H9 (cell line): ENCODE measurements around the gene PARVB. TPM values are rescaled to one million over a fixed set of nuclear protein-coding genes. Genes with fewer than 3 reads are reported as not detected.
A peak's percentile ranks its signal among the peaks of the same experiment; 100 is the strongest.

Experiments
- DNase-seq: peaks from one replicate; pipeline ENCODE4 v3.0.0-alpha.2; 2017
- H2AFZ ChIP-seq: one replicate; pipeline ENCODE4 v1.6.1; 2013; ENCODE audit warnings: mild to moderate bottlenecking, low read length, control low read depth, moderate library complexity
- H2AK5ac ChIP-seq: 2 replicates; pipeline ENCODE4 v1.6.1; 2013; ENCODE audit warnings: low read length, control low read depth, mixed read lengths; ENCODE audit not compliant: insufficient read length
- H2BK120ac ChIP-seq: one replicate; pipeline ENCODE4 v1.6.1; 2013; ENCODE audit warnings: low read depth, mild to moderate bottlenecking, low read length, control low read depth, inconsistent platforms; ENCODE audit not compliant: poor library complexity, severe bottlenecking
- H2BK12ac ChIP-seq: 2 replicates; pipeline ENCODE4 v1.6.1; 2013; ENCODE audit warnings: low read length, control low read depth, mixed read lengths, low read depth; ENCODE audit not compliant: insufficient read length
- H2BK15ac ChIP-seq: 2 replicates; pipeline ENCODE4 v1.6.1; 2013; ENCODE audit warnings: low read depth, low read length, control low read depth
- H2BK20ac ChIP-seq: one replicate; pipeline ENCODE4 v1.6.1; 2013; ENCODE audit warnings: low read depth, mild to moderate bottlenecking, low read length, control low read depth, inconsistent platforms; ENCODE audit not compliant: poor library complexity, severe bottlenecking
- H2BK5ac ChIP-seq: 2 replicates; pipeline ENCODE4 v1.6.1; 2013; ENCODE audit warnings: low read length, control low read depth, mixed read lengths; ENCODE audit not compliant: insufficient read length
- H3K14ac ChIP-seq: 2 replicates; pipeline ENCODE4 v1.6.1; 2013; ENCODE audit warnings: low read length, control low read depth; ENCODE audit not compliant: insufficient read depth
- H3K18ac ChIP-seq: 2 replicates; pipeline ENCODE4 v1.6.1; 2013; ENCODE audit warnings: low read depth, mild to moderate bottlenecking, mixed read lengths, low read length, control low read depth; ENCODE audit not compliant: insufficient read length
- H3K23ac ChIP-seq: 2 replicates; pipeline ENCODE4 v1.6.1; 2013; ENCODE audit warnings: low read length, control low read depth, mixed read lengths, low read depth; ENCODE audit not compliant: insufficient read length
- H3K23me2 ChIP-seq: 2 replicates; pipeline ENCODE4 v1.6.1; 2013; ENCODE audit warnings: low read depth, mild to moderate bottlenecking, mixed read lengths, low read length, control low read depth; ENCODE audit not compliant: insufficient read length, poor library complexity, severe bottlenecking
- H3K27ac ChIP-seq: 2 replicates; pipeline ENCODE4 v1.5.1; 2013; ENCODE audit warnings: low read length, control low read depth, mixed read lengths, low read depth; ENCODE audit not compliant: insufficient read length
- H3K27me3 ChIP-seq: 2 replicates; pipeline ENCODE4 v1.6.1; 2013; ENCODE audit warnings: low read length, control low read depth, inconsistent platforms; ENCODE audit not compliant: insufficient read depth
- H3K4ac ChIP-seq: 2 replicates; pipeline ENCODE4 v1.6.1; 2013; ENCODE audit warnings: low read depth, mild to moderate bottlenecking, control low read depth, inconsistent platforms, low read length, moderate library complexity
- H3K4me1 ChIP-seq: 2 replicates; pipeline ENCODE4 v1.6.1; 2013; ENCODE audit warnings: low read length, control low read depth, inconsistent platforms; ENCODE audit not compliant: insufficient read depth
- H3K4me2 ChIP-seq: 2 replicates; pipeline ENCODE4 v1.6.1; 2013; ENCODE audit warnings: low read length, control low read depth, mixed read lengths; ENCODE audit not compliant: insufficient read length, insufficient read depth
- H3K56ac ChIP-seq: 2 replicates; pipeline ENCODE4 v1.6.1; 2013; ENCODE audit warnings: low read depth, mild to moderate bottlenecking, mixed read lengths, low read length, control low read depth; ENCODE audit not compliant: insufficient read length
- H3K79me1 ChIP-seq: 2 replicates; pipeline ENCODE4 v1.6.1; 2013; ENCODE audit warnings: low read depth, mild to moderate bottlenecking, moderate library complexity, low read length, control low read depth, inconsistent platforms; ENCODE audit not compliant: insufficient read depth, poor library complexity, severe bottlenecking
- H3K79me2 ChIP-seq: 2 replicates; pipeline ENCODE4 v1.6.1; 2013; ENCODE audit warnings: low read length, control low read depth, inconsistent platforms; ENCODE audit not compliant: insufficient read depth
- H3K9ac ChIP-seq: 2 replicates; pipeline ENCODE4 v1.6.1; 2013; ENCODE audit warnings: low read length, control low read depth, mixed read lengths; ENCODE audit not compliant: insufficient read length; ENCODE audit errors: extremely low read depth
- H3K9me3 ChIP-seq: one replicate; pipeline ENCODE4 v1.6.1; 2013; ENCODE audit warnings: low read depth, low read length, inconsistent platforms; ENCODE audit not compliant: control insufficient read depth
- H3T11ph ChIP-seq: one replicate; pipeline ENCODE4 v1.6.1; 2013; ENCODE audit warnings: mild to moderate bottlenecking, low read length, control low read depth, inconsistent platforms
- H4K20me1 ChIP-seq: one replicate; pipeline ENCODE4 v1.6.1; 2013; ENCODE audit not compliant: control insufficient read depth, insufficient read length, insufficient read depth
- H4K5ac ChIP-seq: 2 replicates; pipeline ENCODE4 v1.6.1; 2013; ENCODE audit warnings: low read depth, mild to moderate bottlenecking, mixed read lengths, low read length, control low read depth; ENCODE audit not compliant: insufficient read length
- H4K8ac ChIP-seq: replicated peaks from 2 replicates; pipeline ENCODE4 v1.6.1; 2013; ENCODE audit warnings: low read length, control low read depth, mixed read lengths, low read depth; ENCODE audit not compliant: insufficient read length
- H4K91ac ChIP-seq: 2 replicates; pipeline ENCODE4 v1.6.1; 2013; ENCODE audit warnings: low read depth, mild to moderate bottlenecking, moderate library complexity, mixed read lengths, low read length, control low read depth; ENCODE audit not compliant: insufficient read length
- H3K27ac Mint-ChIP-seq, 3 experiments: 2 replicates in 2 of 3; 3 replicates in 1 of 3; pipeline ENCODE4 v1.8.0; 2020 to 2021; ENCODE audit warnings: mixed read lengths in 3 of 3, mild to moderate bottlenecking in 1 of 3, moderate library complexity in 1 of 3
- H3K27me3 Mint-ChIP-seq: 2 replicates; pipeline ENCODE4 v1.8.0; 2021; ENCODE audit warnings: low read depth, mild to moderate bottlenecking, moderate library complexity, mixed read lengths
- H3K36me3 Mint-ChIP-seq, 3 experiments: 2 replicates in 2 of 3; 3 replicates in 1 of 3; pipeline ENCODE4 v1.8.0; 2020 to 2021; ENCODE audit warnings: low read depth in 3 of 3, mixed read lengths in 3 of 3; ENCODE audit not compliant: insufficient read depth in 1 of 3
- H3K4me1 Mint-ChIP-seq, 2 experiments: 2 replicates each; pipeline ENCODE4 v1.8.0; 2020; ENCODE audit warnings: mixed read lengths in 2 of 2
- H3K4me3 Mint-ChIP-seq, 2 experiments: 2 replicates in 1 of 2; 3 replicates in 1 of 2; pipeline ENCODE4 v1.8.0; 2020 to 2021; ENCODE audit warnings: mild to moderate bottlenecking in 2 of 2, mixed read lengths in 2 of 2, moderate library complexity in 1 of 2
- H3K9me3 Mint-ChIP-seq, 2 experiments: 2 replicates in 1 of 2; 3 replicates in 1 of 2; pipeline ENCODE4 v1.8.0; 2020; ENCODE audit warnings: mild to moderate bottlenecking in 2 of 2, mixed read lengths in 2 of 2, moderate library complexity in 1 of 2
- WGBS: extraction: QIAGEN DNeasy Blood & Tissue Kit; methylation state at CpG from one replicate; pipeline ENCODE4 v1.1.7; 2013; ENCODE audit warnings: missing lambda C conversion rate, low lambda C conversion rate, mixed read lengths; ENCODE audit not compliant: insufficient read length; ENCODE audit errors: extremely low coverage; 5-methylcytosine and 5-hydroxymethylcytosine counted together
- total RNA-seq: library from RNA; stranded (reverse); gene quantifications from 2 replicates; pipeline ENCODE4 v1.2.1, GENCODE V29; 2021
- TF ChIP-seq, protein P1 (sequence below): fragments of 200-600 bp; sonication (generic); conservative IDR thresholded peaks from 3 replicates; pipeline ENCODE4 v1.8.0; 2021; ENCODE audit warnings: antibody characterized with exemption, mild to moderate bottlenecking

PARVB gene
- total RNA-seq, 1 experiment from 2014 or later = 15.6 TPM

DNA sequence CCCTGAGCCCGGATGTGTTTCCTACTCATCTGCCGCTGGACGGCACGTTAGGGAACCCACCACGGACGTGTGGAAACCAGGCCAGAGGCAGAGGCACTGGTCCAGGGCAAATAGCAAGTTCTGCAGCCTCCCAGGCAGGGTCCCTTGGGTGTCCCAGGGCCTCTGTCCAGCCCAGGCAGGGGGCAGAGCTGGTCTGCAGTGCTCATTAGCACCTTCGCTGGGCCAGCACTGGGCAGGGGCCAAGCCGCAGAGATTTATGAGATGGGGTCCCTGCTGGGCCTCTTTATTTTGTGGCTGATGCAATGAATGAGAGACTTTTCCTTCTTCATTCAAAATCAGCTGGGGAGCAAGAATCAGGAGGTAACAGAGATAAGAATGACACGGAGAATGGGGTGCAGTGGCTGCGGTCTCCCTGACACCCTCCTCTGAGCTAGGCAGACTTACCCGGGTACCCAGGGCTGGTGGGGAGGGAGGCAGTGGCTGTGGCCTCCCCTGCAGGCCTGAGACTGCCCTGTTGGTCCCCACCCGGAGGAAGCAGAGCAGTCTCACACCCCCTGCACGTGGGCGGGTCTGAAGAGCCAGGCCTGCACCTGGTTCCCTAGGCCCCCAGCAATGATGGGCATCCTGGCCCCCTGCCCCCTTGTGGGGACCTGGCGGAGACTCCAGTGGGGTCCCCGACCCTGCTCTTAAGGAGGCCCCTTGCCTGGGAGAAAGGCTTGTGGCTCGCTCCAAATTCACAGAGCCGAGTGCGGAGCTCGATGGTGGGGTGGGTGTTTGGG lies 142.6 kb downstream of the PARVB start:
- no peak overlapping the region for H2BK12ac ChIP-seq
- H2BK15ac ChIP-seq = no peak overlapping the region
- H4K91ac ChIP-seq = no peak overlapping the region
- no peaks in the 10 kb centered on the region; the same call in 1 of the 2 replicates for H3K4me1 ChIP-seq
- no peak overlapping the region; the same call in 1 of the 2 replicates for H3K4ac ChIP-seq
- Mint-ChIP-seq H3K4me3 (no peak overlapping the region), H3K36me3 (no peaks in the 10 kb centered on the region; a peak in 2 of 7 replicates), H3K9me3 (no peaks in the 10 kb centered on the region), H3K27ac (peak overlapping the region in 2 of 3 experiments; percentile 37 to 90; a peak in 2 of 7 replicates), H3K4me1 (peaks cover 25 to 35% of the 10 kb centered on the region in 2 experiments), H3K27me3 (no peaks in the 10 kb centered on the region)
- no peak overlapping the region for H2AFZ ChIP-seq
- H3K18ac ChIP-seq = peak overlapping the region; percentile 44
- no peak overlapping the region for H3T11ph ChIP-seq
- H2BK120ac ChIP-seq = no peak overlapping the region
- H3K27me3 ChIP-seq = no peaks in the 10 kb centered on the region
- no peak overlapping the region for H3K4me2 ChIP-seq
- no peak overlapping the region for H3K56ac ChIP-seq
- no peak overlapping the region for H3K9ac ChIP-seq
- no peak overlapping the region for H3K27ac ChIP-seq
- H3K14ac ChIP-seq = peak overlapping the region; percentile 49
- H3K23ac ChIP-seq = no peak overlapping the region
- no peaks in the 10 kb centered on the region for H4K20me1 ChIP-seq
- no peak overlapping the region for H2AK5ac ChIP-seq
- TF ChIP-seq, protein P1, sequence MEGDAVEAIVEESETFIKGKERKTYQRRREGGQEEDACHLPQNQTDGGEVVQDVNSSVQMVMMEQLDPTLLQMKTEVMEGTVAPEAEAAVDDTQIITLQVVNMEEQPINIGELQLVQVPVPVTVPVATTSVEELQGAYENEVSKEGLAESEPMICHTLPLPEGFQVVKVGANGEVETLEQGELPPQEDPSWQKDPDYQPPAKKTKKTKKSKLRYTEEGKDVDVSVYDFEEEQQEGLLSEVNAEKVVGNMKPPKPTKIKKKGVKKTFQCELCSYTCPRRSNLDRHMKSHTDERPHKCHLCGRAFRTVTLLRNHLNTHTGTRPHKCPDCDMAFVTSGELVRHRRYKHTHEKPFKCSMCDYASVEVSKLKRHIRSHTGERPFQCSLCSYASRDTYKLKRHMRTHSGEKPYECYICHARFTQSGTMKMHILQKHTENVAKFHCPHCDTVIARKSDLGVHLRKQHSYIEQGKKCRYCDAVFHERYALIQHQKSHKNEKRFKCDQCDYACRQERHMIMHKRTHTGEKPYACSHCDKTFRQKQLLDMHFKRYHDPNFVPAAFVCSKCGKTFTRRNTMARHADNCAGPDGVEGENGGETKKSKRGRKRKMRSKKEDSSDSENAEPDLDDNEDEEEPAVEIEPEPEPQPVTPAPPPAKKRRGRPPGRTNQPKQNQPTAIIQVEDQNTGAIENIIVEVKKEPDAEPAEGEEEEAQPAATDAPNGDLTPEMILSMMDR = no peak
- H4K8ac ChIP-seq = no peak overlapping the region
- DNase-seq = no peak
- no peaks in the 10 kb centered on the region for H3K9me3 ChIP-seq
- no peak overlapping the region for H2BK20ac ChIP-seq
- no peak overlapping the region for H4K5ac ChIP-seq
- H3K23me2 ChIP-seq = peaks cover 3% of the 10 kb centered on the region
- WGBS = no CpG with 5 or more reads among the region's 20 CpGs
- no peak overlapping the region for H2BK5ac ChIP-seq
- H3K79me2 ChIP-seq = no peaks in the 10 kb centered on the region
- H3K79me1 ChIP-seq = no peaks in the 10 kb centered on the region
